Natural killer cell (primary cell): Measurements from ENCODE around the gene NONO. TPM values are rescaled to one million over a fixed set of nuclear protein-coding genes. Genes with fewer than 3 reads are reported as not detected.

Source experiments
- ATAC-seq, 3 donors: fragments of 150-1000 bp in 2 of 3; fragments of 200-7000 bp in 1 of 3; cut with Tn5 transposase; 1 replicate in 1 of 3; 2 replicates in 2 of 3; pipeline ENCODE4 v1.10.0; 2021; ENCODE audit warnings: mild to moderate bottlenecking in 2 of 3, moderate library complexity in 2 of 3
- DNase-seq, 2 donors: peaks; one replicate each; pipeline versions ENCODE4 v3.0.0 to v3.0.0-alpha.2; 2013 to 2021; ENCODE audit warnings: mixed read lengths in 1 of 2
- H3K27ac ChIP-seq: one replicate; pipeline ENCODE4 v1.5.1; 2013; ENCODE audit warnings: mild to moderate bottlenecking, low read length
- H3K27me3 ChIP-seq: one replicate; pipeline ENCODE4 v1.6.1; 2013; ENCODE audit warnings: low read length; ENCODE audit not compliant: control insufficient read depth, insufficient read depth
- H3K36me3 ChIP-seq: one replicate; pipeline ENCODE4 v1.6.1; 2013; ENCODE audit warnings: low read length; ENCODE audit not compliant: control insufficient read depth, insufficient read depth
- H3K4me1 ChIP-seq: one replicate; pipeline ENCODE4 v1.6.1; 2013; ENCODE audit warnings: low read length; ENCODE audit not compliant: control insufficient read depth, insufficient read depth
- H3K4me3 ChIP-seq: one replicate; pipeline ENCODE4 v1.5.1; 2013; ENCODE audit warnings: low read length
- H3K9me3 ChIP-seq: one replicate; pipeline ENCODE4 v1.6.1; 2013; ENCODE audit warnings: low read length; ENCODE audit not compliant: control insufficient read depth, insufficient read depth
- H3K27ac Mint-ChIP-seq, 2 donors: one replicate each; pipeline ENCODE4 v1.8.0; 2022; ENCODE audit warnings: mild to moderate bottlenecking in 2 of 2, mixed read lengths in 2 of 2, moderate library complexity in 1 of 2
- H3K27me3 Mint-ChIP-seq, 2 donors: one replicate each; pipeline ENCODE4 v1.8.0; 2022; ENCODE audit warnings: low read depth in 2 of 2, mixed read lengths in 2 of 2
- H3K36me3 Mint-ChIP-seq: one replicate; pipeline ENCODE4 v1.8.0; 2022; ENCODE audit warnings: mixed read lengths
- H3K4me1 Mint-ChIP-seq, 2 donors: one replicate each; pipeline ENCODE4 v1.8.0; 2022; ENCODE audit warnings: mixed read lengths in 2 of 2
- H3K4me3 Mint-ChIP-seq: one replicate; pipeline ENCODE4 v1.8.0; 2022; ENCODE audit warnings: mild to moderate bottlenecking, moderate library complexity, mixed read lengths
- H3K9me3 Mint-ChIP-seq, 2 donors: one replicate each; pipeline ENCODE4 v1.8.0; 2022; ENCODE audit warnings: mixed read lengths in 2 of 2
- CTCF ChIP-seq: fragments of 200-600 bp; IDR thresholded peaks from one replicate; pipeline ENCODE4 v1.8.0; 2022; ENCODE audit warnings: antibody characterized with exemption
- WGBS: methylation state at CpG from one replicate; pipeline ENCODE4 v1.1.7; 2013; ENCODE audit warnings: missing lambda C conversion rate; ENCODE audit not compliant: insufficient coverage; 5-methylcytosine and 5-hydroxymethylcytosine counted together
- intact Hi-C: fragments of 100-400 bp; cut with micrococcal nuclease; formaldehyde crosslinking; loops from one replicate; pipeline ENCODE4 v1.14.2; 2022
- total RNA-seq, 4 donors: library from RNA; stranded (reverse); fragments of 120-200 nt in 1 of 4; gene quantifications; one replicate each; pipeline versions ENCODE4 v1.2.3 to v1.2.4, GENCODE V29; 2013 to 2022

Gene NONO
- total RNA-seq, 3 donors from 2014 or later (not counting 1 experiment from before 2014, with no cell fraction given): 370 to 454 (median 439) TPM

GRCh38 chrX:71301195-71301924, 17.9 kb downstream of the NONO start, which contains the start of gene ITGB1BP2:
Gene ITGB1BP2, plus strand, starts transcription at chrX:71301750. Its CDS starts 57 bp downstream, at chrX:71301807.
- DNase-seq: no peak
- Mint-ChIP-seq H3K9me3 (no peaks in the 10 kb centered on the region), H3K36me3 (no peaks in the 10 kb centered on the region), H3K4me1 (peaks cover 6 to 8% of the 10 kb centered on the region in 2 donors), H3K27me3 (no peaks in the 10 kb centered on the region), H3K4me3 (no peak within 1 kb of the TSS), H3K27ac (peak within 1 kb of the TSS; percentile 45 to 74)
- intact Hi-C loops: no loop called here
- no peaks in the 10 kb centered on the region for H3K27me3 ChIP-seq
- no peak within 1 kb of the TSS for H3K4me3 ChIP-seq
- 89% methylated on average over 8 of the region's 10 CpGs for WGBS
- H3K4me1 ChIP-seq: no peaks in the 10 kb centered on the region
- H3K36me3 ChIP-seq: peaks cover 36% of the 10 kb centered on the region
- no peak for ATAC-seq
- H3K27ac ChIP-seq: no peak within 1 kb of the TSS
- no peak for TF ChIP-seq CTCF
- H3K9me3 ChIP-seq: no peaks in the 10 kb centered on the region

GRCh38 chrX:71302461-71303213, 19.2 kb downstream of the NONO start:
- ATAC-seq (no peak), DNase-seq (no peak)
- 65% methylated on average over 3 of the region's 5 CpGs for WGBS
- Histone ChIP-seq H3K4me1 (no peaks in the 10 kb centered on the region), H3K27ac (no peak overlapping the region), H3K27me3 (no peaks in the 10 kb centered on the region), H3K9me3 (no peaks in the 10 kb centered on the region), H3K36me3 (peaks cover 24% of the 10 kb centered on the region), H3K4me3 (no peak overlapping the region)
- Mint-ChIP-seq H3K27ac (peak overlapping the region; percentile 45 to 74), H3K4me1 (peaks cover 6 to 8% of the 10 kb centered on the region in 2 donors), H3K9me3 (no peaks in the 10 kb centered on the region), H3K27me3 (no peaks in the 10 kb centered on the region), H3K36me3 (no peaks in the 10 kb centered on the region), H3K4me3 (no peak overlapping the region)
- no peak for TF ChIP-seq CTCF
- intact Hi-C loops: no loop called here

DNA sequence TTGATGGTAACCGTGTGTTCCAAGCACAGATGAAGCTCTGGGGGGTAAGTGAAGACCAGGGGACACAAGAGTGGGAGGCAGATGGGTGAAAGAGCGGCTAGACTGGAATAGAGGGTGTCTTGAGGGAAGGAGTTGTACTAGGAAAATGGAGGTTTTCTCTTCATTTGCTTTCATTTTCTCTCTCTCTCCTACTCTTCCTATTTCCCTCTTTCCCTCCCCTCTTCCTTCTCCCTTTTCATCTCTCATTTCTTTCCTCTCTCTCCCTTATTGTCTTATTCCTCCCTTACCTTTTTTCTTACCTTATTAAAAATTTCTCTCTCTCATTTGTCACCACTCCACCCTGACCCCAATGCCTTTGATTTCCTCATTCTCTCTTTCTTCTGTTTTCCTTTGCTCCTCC, 21.1 kb downstream of the NONO start:
- no peak for TF ChIP-seq CTCF
- Mint-ChIP-seq H3K36me3 (no peaks in the 10 kb centered on the region), H3K27ac (peak overlapping the region in 1 of 2 donors; percentile 54), H3K9me3 (no peaks in the 10 kb centered on the region), H3K27me3 (no peaks in the 10 kb centered on the region), H3K4me1 (peaks cover 6 to 8% of the 10 kb centered on the region in 2 donors), H3K4me3 (no peak overlapping the region)
- no peaks in the 10 kb centered on the region for H3K9me3 ChIP-seq
- H3K4me1 ChIP-seq: no peaks in the 10 kb centered on the region
- H3K4me3 ChIP-seq: no peak overlapping the region
- H3K27me3 ChIP-seq: no peaks in the 10 kb centered on the region
- peaks cover 11% of the 10 kb centered on the region for H3K36me3 ChIP-seq
- WGBS: 100% methylated on average over 2 of the region's 2 CpGs
- ATAC-seq: no peak
- no peak for DNase-seq
- intact Hi-C loops: no loop called here
- H3K27ac ChIP-seq: no peak overlapping the region
